GM12875 (cell line): ENCODE results near the gene PAIP2B.

ENCODE experiments used
- H3K4me3 ChIP-seq: one replicate; pipeline ENCODE4 v1.5.1; 2011; ENCODE audit warnings: low read depth, low read length, control low read depth
- CTCF ChIP-seq: IDR thresholded peaks from 2 replicates; pipeline ENCODE4 v1.5.1; 2011; ENCODE audit warnings: low read depth, mild to moderate bottlenecking, control low read depth, inconsistent platforms, low read length, moderate library complexity, borderline replicate concordance; ENCODE audit not compliant: insufficient read depth

The PAIP2B gene

GRCh38 chr2:71220743-71221142, 6.2 kb downstream of the PAIP2B start:
- TF ChIP-seq CTCF = no peak
- no peak overlapping the region for H3K4me3 ChIP-seq

GRCh38 chr2:71216501-71216900, 10.4 kb downstream of the PAIP2B start:
- no peak overlapping the region for H3K4me3 ChIP-seq
- no peak for TF ChIP-seq CTCF

- TF ChIP-seq CTCF = no peak
- H3K4me3 ChIP-seq = no peak overlapping the region
Measured at GRCh38 chr2:71215447-71215846, 11.5 kb downstream of the PAIP2B start.

- no peak for TF ChIP-seq CTCF
Measured at GRCh38 chr2:71212336-71212735, 14.6 kb downstream of the PAIP2B start.

GRCh38 chr2:71210292-71210691, 16.6 kb downstream of the PAIP2B start:
- no peak for TF ChIP-seq CTCF
- no peak overlapping the region for H3K4me3 ChIP-seq

More at GRCh38 chr2:71212336-71212735, 14.6 kb downstream of the PAIP2B start:
- no peak overlapping the region for H3K4me3 ChIP-seq

- H3K4me3 ChIP-seq = no peak overlapping the region
- no peak for TF ChIP-seq CTCF
Measured at GRCh38 chr2:71208756-71209155, 18.1 kb downstream of the PAIP2B start.

- no peak for TF ChIP-seq CTCF
- no peak overlapping the region for H3K4me3 ChIP-seq
Measured at GRCh38 chr2:71207601-71208000, 19.3 kb downstream of the PAIP2B start.
